ENCODE results near the gene CSTB.

DNA sequence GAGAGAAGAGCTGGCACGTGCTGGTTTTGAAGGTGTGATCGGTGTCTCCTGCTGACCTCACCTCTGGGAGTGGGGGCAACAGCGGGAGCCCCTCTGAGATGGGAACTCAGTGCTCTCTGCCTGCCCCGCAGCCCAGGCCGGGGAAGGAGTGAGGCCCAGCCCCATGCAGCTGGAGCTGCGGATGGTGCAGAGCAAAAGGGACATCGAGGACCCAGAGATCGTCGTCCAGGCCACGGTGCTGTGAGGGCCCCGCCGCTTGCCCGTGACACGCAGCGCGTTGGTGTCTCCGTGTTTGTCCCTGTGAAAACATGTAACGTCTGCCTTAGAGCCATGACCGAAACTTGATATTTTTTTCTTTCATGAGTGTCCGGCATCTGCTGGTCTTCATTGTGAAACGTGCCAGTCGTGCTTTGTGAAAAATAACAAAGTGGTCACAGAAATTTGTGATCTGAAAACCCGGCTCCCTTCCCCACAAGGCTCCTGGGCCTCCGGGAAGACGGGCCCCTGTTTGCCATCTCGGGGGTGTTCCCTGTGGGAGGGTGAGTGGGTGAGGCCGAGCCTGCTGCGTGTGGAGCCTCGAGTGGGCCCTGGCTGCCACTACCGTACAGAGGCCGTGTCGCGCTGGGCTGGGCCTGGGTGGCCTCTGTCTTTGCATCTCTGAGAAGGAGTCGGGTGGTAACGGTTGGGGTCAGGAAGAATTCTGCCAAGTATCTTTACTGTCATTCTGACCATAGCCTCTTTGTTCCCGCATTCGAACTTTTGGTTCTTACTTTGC lies 20.1 kb downstream of the CSTB start:
- TF ChIP-seq, protein P1, sequence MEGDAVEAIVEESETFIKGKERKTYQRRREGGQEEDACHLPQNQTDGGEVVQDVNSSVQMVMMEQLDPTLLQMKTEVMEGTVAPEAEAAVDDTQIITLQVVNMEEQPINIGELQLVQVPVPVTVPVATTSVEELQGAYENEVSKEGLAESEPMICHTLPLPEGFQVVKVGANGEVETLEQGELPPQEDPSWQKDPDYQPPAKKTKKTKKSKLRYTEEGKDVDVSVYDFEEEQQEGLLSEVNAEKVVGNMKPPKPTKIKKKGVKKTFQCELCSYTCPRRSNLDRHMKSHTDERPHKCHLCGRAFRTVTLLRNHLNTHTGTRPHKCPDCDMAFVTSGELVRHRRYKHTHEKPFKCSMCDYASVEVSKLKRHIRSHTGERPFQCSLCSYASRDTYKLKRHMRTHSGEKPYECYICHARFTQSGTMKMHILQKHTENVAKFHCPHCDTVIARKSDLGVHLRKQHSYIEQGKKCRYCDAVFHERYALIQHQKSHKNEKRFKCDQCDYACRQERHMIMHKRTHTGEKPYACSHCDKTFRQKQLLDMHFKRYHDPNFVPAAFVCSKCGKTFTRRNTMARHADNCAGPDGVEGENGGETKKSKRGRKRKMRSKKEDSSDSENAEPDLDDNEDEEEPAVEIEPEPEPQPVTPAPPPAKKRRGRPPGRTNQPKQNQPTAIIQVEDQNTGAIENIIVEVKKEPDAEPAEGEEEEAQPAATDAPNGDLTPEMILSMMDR (conservative IDR thresholded peaks at IDR 0.05): no peak
- TF ChIP-seq ZFX (IDR thresholded peaks at IDR 0.05): no peak

Measured in C4-2B (cell line).